Naive thymus-derived CD4-positive, alpha-beta T cell (primary cell): Measurements from ENCODE around the gene NUMB. TPM values are rescaled to one million over a fixed set of nuclear protein-coding genes. Genes with fewer than 3 reads are reported as not detected.

ENCODE experiments used
- ATAC-seq: fragments of 150-1000 bp; cut with Tn5 transposase; 2 replicates; pipeline ENCODE4 v1.10.0; 2021; ENCODE audit warnings: mild to moderate bottlenecking, moderate library complexity
- CTCF ChIA-PET: fragments of 350-600 bp; sonication (Branson Sonifier 250); formaldehyde crosslinking; loops from one replicate; lab custom pipeline; 2021; ENCODE audit warnings: antibody characterized with exemption; lab: Charles Lee
- POLR2A ChIA-PET: fragments of 350-600 bp; sonication (Branson Sonifier 250); formaldehyde crosslinking; loops from one replicate; lab custom pipeline; 2021; ENCODE audit warnings: antibody characterized with exemption, inconsistent platforms; lab: Charles Lee
- DNase-seq, 9 donors: peaks; one replicate each; pipeline versions ENCODE4 v3.0.0 to v3.0.0-alpha.2; 2020 to 2022; ENCODE audit warnings: mixed read lengths in 1 of 9
- H3K27ac ChIP-seq: one replicate; pipeline ENCODE4 v1.7.0; 2013; ENCODE audit warnings: mild to moderate bottlenecking, low read depth, low read length, moderate library complexity
- H3K27me3 ChIP-seq, 2 donors: one replicate each; pipeline ENCODE4 v1.7.0; 2013; ENCODE audit warnings: low read length in 2 of 2, mild to moderate bottlenecking in 2 of 2, moderate library complexity in 2 of 2; ENCODE audit not compliant: control insufficient read depth in 2 of 2, insufficient read depth in 2 of 2
- H3K36me3 ChIP-seq, 3 experiments: 1 replicate in 2 of 3; 2 replicates in 1 of 3; pipeline ENCODE4 v1.7.0; 2013; ENCODE audit warnings: low read length in 3 of 3, mild to moderate bottlenecking in 3 of 3, moderate library complexity in 1 of 3; ENCODE audit not compliant: insufficient read depth in 3 of 3, control insufficient read depth in 2 of 3
- H3K4me1 ChIP-seq, 2 donors: one replicate each; pipeline ENCODE4 v1.7.0; 2013; ENCODE audit warnings: low read length in 2 of 2, mild to moderate bottlenecking in 2 of 2, moderate library complexity in 1 of 2; ENCODE audit not compliant: control insufficient read depth in 2 of 2, insufficient read depth in 2 of 2
- H3K4me3 ChIP-seq: 2 replicates; pipeline ENCODE4 v1.7.0; 2013; ENCODE audit warnings: mild to moderate bottlenecking, low read length
- H3K9me3 ChIP-seq, 3 experiments: 1 replicate in 2 of 3; 2 replicates in 1 of 3; pipeline ENCODE4 v1.7.0; 2013; ENCODE audit warnings: low read length in 3 of 3; ENCODE audit not compliant: control insufficient read depth in 2 of 3
- H3K27ac Mint-ChIP-seq, 9 donors: one replicate each; pipeline ENCODE4 v1.8.0; 2020 to 2022; ENCODE audit warnings: mixed read lengths in 9 of 9, mild to moderate bottlenecking in 8 of 9, moderate library complexity in 5 of 9, inconsistent platforms in 2 of 9
- H3K27me3 Mint-ChIP-seq, 5 donors: one replicate each; pipeline ENCODE4 v1.8.0; 2021 to 2022; ENCODE audit warnings: mixed read lengths in 5 of 5, mild to moderate bottlenecking in 1 of 5
- H3K36me3 Mint-ChIP-seq, 5 donors: one replicate each; pipeline ENCODE4 v1.8.0; 2020 to 2022; ENCODE audit warnings: mixed read lengths in 5 of 5, mild to moderate bottlenecking in 3 of 5, inconsistent platforms in 1 of 5
- H3K4me1 Mint-ChIP-seq, 7 donors: one replicate each; pipeline ENCODE4 v1.8.0; 2020 to 2022; ENCODE audit warnings: mixed read lengths in 7 of 7, mild to moderate bottlenecking in 3 of 7, inconsistent platforms in 1 of 7
- H3K4me3 Mint-ChIP-seq, 10 donors: one replicate each; pipeline ENCODE4 v1.8.0; 2020 to 2022; ENCODE audit warnings: mild to moderate bottlenecking in 10 of 10, mixed read lengths in 10 of 10, moderate library complexity in 6 of 10, inconsistent platforms in 2 of 10
- H3K9me3 Mint-ChIP-seq, 11 donors: one replicate each; pipeline ENCODE4 v1.8.0; 2020 to 2022; ENCODE audit warnings: mixed read lengths in 11 of 11, mild to moderate bottlenecking in 4 of 11, inconsistent platforms in 1 of 11, moderate library complexity in 1 of 11
- intact Hi-C, 2 donors: fragments of 100-400 bp; cut with micrococcal nuclease; formaldehyde crosslinking; loops; one replicate each; pipeline ENCODE4 v1.15.1; 2023
- polyA plus RNA-seq, 2 donors: library from polyadenylated mRNA; unstranded; fragments of 300-500 nt; fragmentation: Illumina TruSeq; gene quantifications; one replicate each; pipeline ENCODE4 v1.2.3, GENCODE V29; 2021
- total RNA-seq, 6 experiments: library from RNA in 5 of 6; stranded (reverse) in 5 of 6; gene quantifications; 1 replicate in 5 of 6; 2 replicates in 1 of 6; pipeline ENCODE4 v1.2.3 and lab custom pipeline; 2021 to 2026

NUMB gene
- total and polyA plus RNA-seq, 7 experiments from 2014 or later: 32.7 to 90.6 (median 49.0) TPM

GRCh38 chr14:73477618-73478266 is 19.4 kb upstream of the NUMB start:
- Histone ChIP-seq H3K4me1 (no peaks in the 10 kb centered on the region), H3K9me3 (no peaks in the 10 kb centered on the region), H3K36me3 (no peaks in the 10 kb centered on the region), H3K4me3 (no peak overlapping the region), H3K27ac (no peak overlapping the region), H3K27me3 (no peaks in the 10 kb centered on the region)
- Mint-ChIP-seq H3K27ac (no peak overlapping the region), H3K4me1 (no peaks in the 10 kb centered on the region), H3K9me3 (no peaks in the 10 kb centered on the region), H3K27me3 (no peaks in the 10 kb centered on the region), H3K36me3 (no peaks in the 10 kb centered on the region), H3K4me3 (no peak overlapping the region)
- ChIA-PET CTCF (interaction anchor here (0.6 to 2.1 kb wide), 3 partner anchors 181 to 321 kb away, joined by 3 to 6 read pairs (median 3); no protein-coding TSS in a partner anchor), POLR2A (interaction anchor here (0.6 kb wide), 1 partner anchor 341 kb away, joined by 3 read pairs; the partner anchor contains the start of gene PSEN1)
- no peak for DNase-seq
- intact Hi-C loops: no loop called here
- ATAC-seq: peak; percentile 85

DNA sequence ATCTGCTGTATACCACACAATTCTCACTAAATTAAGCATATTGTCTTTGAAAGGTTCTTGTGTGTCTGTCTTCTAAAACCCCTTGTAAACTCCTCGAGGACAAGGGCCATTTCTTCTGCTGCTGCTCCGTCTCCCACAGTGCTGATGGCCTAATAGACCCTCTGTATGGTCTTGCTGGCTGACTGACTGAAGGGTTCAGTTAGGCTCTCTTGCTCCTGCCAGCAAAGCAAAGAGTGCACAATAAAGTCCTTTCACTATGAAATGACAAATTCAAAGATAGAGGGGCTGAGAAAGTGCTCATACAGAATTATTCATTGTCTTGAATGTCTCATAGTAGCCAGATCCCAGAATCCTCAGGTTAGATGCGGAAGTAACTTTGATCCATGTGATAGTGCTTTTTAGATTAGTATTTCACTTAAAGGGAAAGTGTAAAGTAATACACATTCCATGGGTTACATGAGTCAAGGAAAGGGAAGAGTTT is 18.1 kb upstream of the NUMB start:
- POLR2A ChIA-PET: no interaction called here

DNA sequence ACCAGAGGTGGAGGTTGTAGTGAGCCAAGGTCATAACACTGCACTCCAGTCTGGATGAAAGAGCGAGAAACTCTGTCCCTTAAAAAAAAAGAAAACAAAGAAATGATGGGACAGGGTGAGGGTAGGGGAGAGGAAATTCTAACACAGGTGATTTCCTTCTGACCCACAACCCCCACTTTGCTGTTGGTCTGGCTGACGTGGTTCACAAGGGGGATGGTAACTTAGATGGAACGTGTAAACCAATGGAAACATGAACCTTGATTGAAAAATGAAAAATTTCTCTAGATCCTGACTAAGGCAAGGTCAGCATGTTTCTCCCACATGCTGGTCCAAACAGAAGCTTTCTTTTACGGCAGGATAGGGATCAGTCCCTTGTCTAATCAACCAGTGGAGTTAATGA is 16.6 kb upstream of the NUMB start:
- Histone ChIP-seq H3K4me1 (no peaks in the 10 kb centered on the region), H3K4me3 (no peak overlapping the region), H3K27me3 (no peaks in the 10 kb centered on the region), H3K27ac (no peak overlapping the region), H3K36me3 (no peaks in the 10 kb centered on the region), H3K9me3 (no peaks in the 10 kb centered on the region)
- ATAC-seq (no peak), DNase-seq (no peak)
- H3K9me3 Mint-ChIP-seq: no peaks in the 10 kb centered on the region
- H3K4me3 Mint-ChIP-seq: no peak overlapping the region
- POLR2A ChIA-PET: interaction anchor here (0.8 kb wide), 1 partner anchor 175 kb away, joined by 3 read pairs; no protein-coding TSS in a partner anchor
- CTCF ChIA-PET: interaction anchor here (1.6 kb wide), 1 partner anchor 180 kb away, joined by 4 read pairs; no protein-coding TSS in a partner anchor
- intact Hi-C loops: no loop called here
- H3K36me3 Mint-ChIP-seq: no peaks in the 10 kb centered on the region
- H3K4me1 Mint-ChIP-seq: peaks cover 0 to 4% (median 0%) of the 10 kb centered on the region in 7 donors
- no peaks in the 10 kb centered on the region for H3K27me3 Mint-ChIP-seq
- H3K27ac Mint-ChIP-seq: peak overlapping the region in 1 of 9 donors; percentile 45

More for the DNA sequence above, 18.1 kb upstream of the NUMB start:
- no peaks in the 10 kb centered on the region for H3K27me3 ChIP-seq
- H3K9me3 Mint-ChIP-seq: no peaks in the 10 kb centered on the region
- DNase-seq: no peak
- H3K27me3 Mint-ChIP-seq: no peaks in the 10 kb centered on the region
- H3K9me3 ChIP-seq: no peaks in the 10 kb centered on the region
- no peak overlapping the region for H3K4me3 Mint-ChIP-seq
- no peaks in the 10 kb centered on the region for H3K36me3 ChIP-seq
- ATAC-seq: no peak
- no peak overlapping the region for H3K4me3 ChIP-seq
- CTCF ChIA-PET: interaction anchor here (1.6 kb wide), 1 partner anchor 181 kb away, joined by 4 read pairs; no protein-coding TSS in a partner anchor
- H3K4me1 Mint-ChIP-seq: peaks cover 0 to 4% (median 0%) of the 10 kb centered on the region in 7 donors
- H3K4me1 ChIP-seq: no peaks in the 10 kb centered on the region
- no peak overlapping the region for H3K27ac Mint-ChIP-seq
- intact Hi-C loops: no loop called here
- no peak overlapping the region for H3K27ac ChIP-seq
- no peaks in the 10 kb centered on the region for H3K36me3 Mint-ChIP-seq

- no peaks in the 10 kb centered on the region for H3K27me3 Mint-ChIP-seq
- Histone ChIP-seq H3K4me3 (no peak overlapping the region), H3K27ac (no peak overlapping the region), H3K36me3 (no peaks in the 10 kb centered on the region), H3K4me1 (no peaks in the 10 kb centered on the region), H3K9me3 (no peaks in the 10 kb centered on the region), H3K27me3 (no peaks in the 10 kb centered on the region)
- peaks cover 0 to 11% (median 4%) of the 10 kb centered on the region in 7 donors for H3K4me1 Mint-ChIP-seq
- no peaks in the 10 kb centered on the region for H3K9me3 Mint-ChIP-seq
- H3K4me3 Mint-ChIP-seq: no peak overlapping the region
- H3K36me3 Mint-ChIP-seq: no peaks in the 10 kb centered on the region
- peak in 7 of 9 donors; percentile 37 to 71 (median 54) for DNase-seq
- POLR2A ChIA-PET: interaction anchor here (0.6 to 1.2 kb wide), 3 partner anchors 107 to 336 kb away, joined by 3 read pairs; partner anchors contain the start of gene PSEN1
- CTCF ChIA-PET: interaction anchor here (0.6 to 6.6 kb wide), 18 partner anchors 10 to 896 kb away, joined by 3 to 117 read pairs (median 4); partner anchors contain the start of gene NUMB
- intact Hi-C loops: loop anchor here (1.0 to 2.0 kb wide), 6 partner anchors 161 to 955 kb away; no protein-coding TSS in a partner anchor
- H3K27ac Mint-ChIP-seq: no peak overlapping the region
- ATAC-seq: peak; percentile 84
Observed at GRCh38 chr14:73472185-73473114, 14.1 kb upstream of the NUMB start.

GRCh38 chr14:73471582-73472184 is 13.3 kb upstream of the NUMB start:
- Histone ChIP-seq H3K4me3 (no peak overlapping the region), H3K27me3 (no peaks in the 10 kb centered on the region), H3K9me3 (no peaks in the 10 kb centered on the region), H3K27ac (no peak overlapping the region), H3K4me1 (no peaks in the 10 kb centered on the region), H3K36me3 (no peaks in the 10 kb centered on the region)
- Mint-ChIP-seq H3K4me1 (peaks cover 0 to 19% (median 4%) of the 10 kb centered on the region in 7 donors), H3K36me3 (no peaks in the 10 kb centered on the region), H3K9me3 (no peaks in the 10 kb centered on the region), H3K27ac (no peak overlapping the region), H3K27me3 (no peaks in the 10 kb centered on the region), H3K4me3 (no peak overlapping the region)
- intact Hi-C loops: loop anchor here (1.0 to 2.0 kb wide), 6 partner anchors 162 to 954 kb away; no protein-coding TSS in a partner anchor
- CTCF ChIA-PET: interaction anchor here (0.6 to 6.6 kb wide), 17 partner anchors 9 to 896 kb away, joined by 3 to 117 read pairs (median 5); partner anchors contain the start of gene NUMB
- ATAC-seq (no peak), DNase-seq (no peak)
- POLR2A ChIA-PET: interaction anchor here (0.6 to 1.2 kb wide), 3 partner anchors 108 to 336 kb away, joined by 3 read pairs; partner anchors contain the start of gene PSEN1
